ENCODE measurements around the gene DAB2IP.

DAB2IP gene

GRCh38 chr9:121703014-121703734, 51.7 kb downstream of the DAB2IP start:
- DNase-seq (ENCODE audit: low spot score): no peak

GRCh38 chr9:121704281-121704680, 52.8 kb downstream of the DAB2IP start:
- no peak for DNase-seq (ENCODE audit: low spot score)

DNA sequence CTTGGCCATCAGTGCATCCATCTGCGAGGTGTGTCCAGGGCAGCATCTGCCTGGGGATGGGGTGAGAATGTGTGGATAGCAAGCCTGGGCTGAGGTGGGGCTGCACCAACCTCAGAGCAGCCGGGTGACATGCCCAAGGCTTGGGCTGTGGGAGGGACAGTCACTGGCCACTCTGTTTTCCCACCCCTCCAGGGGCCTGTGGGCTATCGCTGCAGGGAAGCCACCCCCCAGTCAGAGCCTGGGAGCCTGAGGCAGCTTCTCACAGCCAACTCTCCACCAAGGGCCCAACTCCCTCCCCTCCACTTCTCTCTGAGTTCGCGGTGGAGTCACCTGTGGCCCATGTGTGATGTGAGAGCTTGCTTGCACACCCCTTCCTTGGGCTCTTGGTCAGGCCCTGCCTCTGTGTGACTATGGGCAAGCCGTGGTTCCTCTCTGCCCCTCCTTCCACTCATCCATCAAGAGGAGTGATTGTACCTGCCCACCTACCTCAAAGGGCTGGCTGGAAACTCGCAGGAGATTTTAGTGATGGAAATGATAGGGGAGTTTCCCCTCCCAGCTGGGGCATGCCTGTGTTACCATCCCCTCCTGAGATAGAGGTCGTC, 54.8 kb downstream of the DAB2IP start:
- DNase-seq (ENCODE audit: low spot score): no peak

DNA sequence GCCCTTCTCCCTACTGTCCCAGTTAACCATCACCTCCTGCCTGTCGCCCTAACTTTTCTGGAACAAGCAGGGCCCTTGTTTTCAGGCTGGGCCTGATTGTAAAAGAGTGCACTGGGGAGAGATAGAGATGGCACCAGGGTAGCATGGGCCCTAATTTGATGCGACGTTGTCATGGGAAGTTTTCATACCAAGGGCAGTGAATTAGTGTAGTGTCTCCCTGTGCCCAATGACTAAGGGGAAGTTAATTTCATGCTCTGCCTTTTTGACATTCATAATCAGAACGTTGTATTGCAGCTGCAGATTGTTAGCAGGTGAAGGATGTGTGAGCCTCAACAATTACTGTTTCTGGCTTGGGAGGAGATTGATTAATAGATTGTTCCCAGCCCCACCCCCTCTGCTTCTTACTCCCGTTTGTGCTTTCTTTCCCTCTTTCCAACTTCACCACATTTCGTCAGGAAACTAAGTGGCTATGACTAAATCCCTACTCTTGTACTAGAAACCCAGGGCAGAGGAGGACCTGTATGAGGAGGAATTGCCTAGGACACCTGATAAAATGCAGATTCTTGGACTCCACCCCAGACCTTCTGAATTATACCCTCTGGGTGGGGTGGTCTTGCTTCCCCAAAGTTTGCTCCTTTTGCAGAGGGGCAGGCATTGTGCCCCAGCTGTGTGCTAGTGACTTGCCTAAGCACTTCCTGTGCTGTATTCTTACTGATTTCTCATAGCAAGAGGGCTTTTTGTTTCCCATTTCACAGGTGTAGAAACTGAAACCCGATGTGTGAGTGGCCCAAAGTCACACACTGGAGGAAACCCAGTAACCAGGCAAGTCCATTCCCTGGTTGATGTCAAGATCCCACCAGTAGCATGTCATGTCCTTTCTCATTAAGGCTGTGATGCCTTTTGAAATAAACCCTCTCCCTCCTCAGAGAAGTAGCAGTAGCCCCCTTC, 56.3 kb downstream of the DAB2IP start:
- no peak for DNase-seq (ENCODE audit: low spot score)

DNA sequence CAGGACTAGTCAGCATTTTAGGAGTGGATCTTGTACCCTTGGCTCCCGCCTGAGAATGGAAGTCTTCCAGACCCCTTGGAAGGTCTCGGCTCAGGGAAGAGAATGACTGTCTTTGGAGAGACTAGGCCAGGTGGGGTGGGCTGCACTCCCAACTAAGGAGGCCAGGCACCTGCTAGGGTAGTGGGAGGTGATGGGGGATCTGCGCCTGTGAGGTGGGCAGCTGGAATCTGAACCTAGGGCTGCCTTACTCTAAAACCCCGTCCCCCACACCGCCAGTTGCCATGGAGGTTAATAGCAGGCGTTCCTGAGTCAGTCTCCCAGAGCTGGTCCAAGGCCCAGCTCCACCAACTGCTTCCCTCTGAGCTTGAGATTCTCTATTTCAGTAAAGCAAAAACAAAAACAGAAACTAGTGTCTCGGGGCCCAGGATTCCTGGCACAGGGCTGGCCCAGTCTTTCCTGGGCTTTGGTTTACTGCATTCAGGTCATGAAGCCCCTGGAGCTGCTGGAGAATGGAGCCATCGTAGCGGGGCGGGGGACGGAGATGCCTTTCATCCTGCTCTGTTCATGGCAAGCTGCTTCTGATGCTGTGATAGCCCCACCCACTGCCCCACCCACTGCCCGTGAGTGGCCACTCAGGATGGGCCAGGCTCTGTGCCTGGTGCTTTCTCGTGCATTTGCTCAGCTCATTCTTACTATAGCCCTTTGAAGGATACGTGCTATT, 57.5 kb downstream of the DAB2IP start:
- no peak for DNase-seq (ENCODE audit: low spot score)

DNA sequence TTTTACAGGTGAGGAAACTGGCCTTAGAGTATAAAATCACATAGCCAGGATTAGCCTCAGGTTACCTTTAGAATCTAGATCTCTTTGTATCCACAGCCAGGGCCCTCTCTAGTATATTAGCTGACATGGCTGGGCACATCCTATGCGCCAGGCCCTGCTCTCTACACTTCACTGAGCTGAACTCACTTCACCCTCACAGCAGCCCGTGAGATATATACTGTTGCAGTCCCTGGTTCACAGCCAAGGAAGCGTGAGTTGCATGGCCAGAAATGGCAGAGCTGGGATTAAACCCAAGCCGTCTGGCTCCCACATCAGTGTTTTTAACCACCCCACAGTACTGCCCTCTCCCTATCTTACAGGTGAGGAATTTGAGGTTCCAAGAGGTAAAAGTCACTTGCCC, 58.4 kb downstream of the DAB2IP start:
- DNase-seq (ENCODE audit: low spot score): no peak

GRCh38 chr9:121711281-121711680, 59.8 kb downstream of the DAB2IP start:
- no peak for DNase-seq (ENCODE audit: low spot score)

GRCh38 chr9:121711797-121712196, 60.4 kb downstream of the DAB2IP start:
- no peak for DNase-seq (ENCODE audit: low spot score)

- DNase-seq (ENCODE audit: low spot score): no peak
Observed at GRCh38 chr9:121713400-121714070, 62.1 kb downstream of the DAB2IP start.

DNA sequence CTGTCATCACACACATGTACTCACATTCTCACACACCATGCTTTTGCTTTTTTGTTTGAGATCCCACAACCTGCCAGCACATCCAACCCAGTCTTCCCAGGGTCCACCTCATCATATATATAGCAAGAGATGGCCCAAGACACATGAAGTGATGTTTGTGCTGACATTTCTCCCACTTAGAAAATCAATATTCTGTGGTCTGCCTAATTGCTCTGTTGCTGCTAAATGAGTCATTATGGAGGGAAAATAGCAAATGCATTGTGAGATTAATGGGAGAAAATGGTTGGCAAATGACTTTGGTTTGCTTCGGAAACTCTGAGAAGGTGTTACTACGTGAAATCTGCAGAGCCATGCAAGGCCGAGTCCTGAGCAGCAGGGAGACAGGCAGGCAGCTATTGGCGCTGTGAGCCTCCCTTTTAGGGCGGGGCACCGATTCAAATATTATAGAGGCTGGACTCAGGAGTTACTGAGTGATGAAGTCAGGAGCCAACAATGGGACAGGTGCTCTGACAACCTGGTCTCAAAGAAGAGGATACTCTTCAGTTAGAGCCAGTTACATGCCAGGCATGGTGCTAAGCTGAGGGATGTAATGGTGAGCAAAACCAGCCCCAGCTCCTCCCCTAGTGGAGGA, 62.8 kb downstream of the DAB2IP start:
- no peak for DNase-seq (ENCODE audit: low spot score)

GRCh38 chr9:121714873-121715272, 63.4 kb downstream of the DAB2IP start:
- no peak for DNase-seq (ENCODE audit: low spot score)

DNA sequence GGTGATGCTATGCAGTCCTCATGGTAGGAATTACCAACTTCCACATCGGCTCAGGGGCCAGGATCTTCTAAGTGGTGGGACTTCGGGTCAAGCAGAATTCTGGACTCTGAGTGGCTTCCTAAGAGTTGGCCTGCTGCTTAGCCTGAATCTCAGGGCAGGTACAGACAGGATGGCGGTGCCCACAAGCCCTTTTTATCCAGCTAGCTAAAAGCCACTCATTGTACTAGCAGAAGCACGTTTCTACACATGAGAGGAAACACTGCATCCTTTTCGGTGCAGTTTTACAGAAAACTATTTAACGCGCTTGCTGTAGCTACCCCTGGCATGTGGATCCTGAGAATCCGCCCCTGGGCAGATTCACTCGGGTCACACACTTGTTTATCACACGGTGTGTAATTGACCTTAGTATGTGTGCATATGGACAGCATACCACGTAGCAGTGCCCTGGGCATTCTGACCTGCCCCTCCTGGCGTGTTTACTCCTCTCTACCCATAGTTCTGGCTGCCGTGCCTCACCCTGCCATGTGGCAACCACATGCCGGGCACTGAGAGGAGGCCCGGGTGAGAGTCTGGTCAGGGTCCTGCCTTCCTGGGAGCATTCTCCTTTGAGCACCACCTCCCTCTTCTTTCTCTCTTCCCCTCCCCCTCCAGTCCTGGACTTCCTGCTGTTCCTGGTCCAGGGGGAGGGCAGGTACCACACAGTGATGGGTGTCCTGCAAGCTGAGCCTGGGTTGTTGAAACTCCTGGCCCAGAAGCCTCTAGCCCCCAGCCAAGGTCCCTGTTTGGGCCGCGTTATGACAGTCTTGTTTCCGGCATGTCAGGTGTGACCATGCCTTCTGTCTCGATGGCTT, 65.9 kb downstream of the DAB2IP start:
- DNase-seq (ENCODE audit: low spot score): no peak

- DNase-seq (ENCODE audit: low spot score): peak; percentile 86
Observed at GRCh38 chr9:121718084-121718483, 66.7 kb downstream of the DAB2IP start.

GRCh38 chr9:121718501-121718900, 67.1 kb downstream of the DAB2IP start:
- DNase-seq (ENCODE audit: low spot score): no peak

DNA sequence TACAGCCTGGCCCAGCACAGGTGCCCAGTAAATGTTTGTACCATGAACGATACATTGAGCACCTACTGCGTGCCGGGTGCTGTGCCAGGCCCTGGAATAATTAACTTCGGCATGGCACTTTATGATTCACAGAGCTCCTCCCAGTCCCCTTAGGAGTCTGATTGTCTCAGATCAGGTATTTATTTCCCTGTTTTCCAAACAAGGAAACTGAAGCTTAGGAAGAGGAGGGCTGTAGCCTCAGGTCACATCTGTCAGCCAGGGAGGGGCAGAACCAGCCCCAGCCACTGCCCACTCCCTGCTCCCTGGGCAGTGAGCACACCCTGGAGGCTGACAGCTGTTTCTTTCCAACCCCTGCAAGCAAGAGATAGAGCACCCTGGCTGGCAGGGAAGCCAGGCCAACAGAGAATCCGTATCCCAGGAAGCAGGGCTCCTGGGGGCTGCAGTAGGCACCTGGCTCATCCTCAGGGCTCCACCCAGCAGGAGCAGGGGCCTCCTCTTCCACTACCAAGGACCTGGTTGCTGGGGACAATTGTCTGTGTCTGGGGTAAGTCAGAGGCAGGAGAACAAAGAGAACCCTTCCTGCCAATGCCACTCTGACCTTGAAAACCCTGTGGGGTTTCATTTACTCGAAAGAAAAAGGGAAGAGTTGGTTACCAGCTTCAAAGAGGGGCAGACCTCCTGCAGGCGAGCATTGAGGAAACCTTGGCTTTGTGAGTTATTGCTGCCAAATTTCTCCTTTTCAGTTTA, 69.0 kb downstream of the DAB2IP start:
- DNase-seq (ENCODE audit: low spot score): no peak

DNA sequence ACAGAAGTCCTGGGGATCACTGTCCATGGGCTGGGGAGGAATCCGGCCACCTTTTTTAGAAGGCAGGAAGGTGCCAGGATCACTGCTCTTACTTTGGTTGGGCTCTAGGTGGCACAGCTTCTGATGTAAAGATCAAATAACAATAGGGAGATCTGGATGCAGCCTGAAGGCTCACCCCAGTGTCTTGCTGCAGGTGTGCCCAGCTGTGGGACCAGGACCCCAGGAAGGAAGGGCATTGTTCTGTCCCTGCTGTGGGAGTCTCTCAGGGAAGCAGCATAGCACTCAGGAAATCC, 69.6 kb downstream of the DAB2IP start:
- DNase-seq (ENCODE audit: low spot score): no peak

- DNase-seq (ENCODE audit: low spot score): peak; percentile 62
Observed at GRCh38 chr9:121721770-121722169, 70.3 kb downstream of the DAB2IP start.

DNA sequence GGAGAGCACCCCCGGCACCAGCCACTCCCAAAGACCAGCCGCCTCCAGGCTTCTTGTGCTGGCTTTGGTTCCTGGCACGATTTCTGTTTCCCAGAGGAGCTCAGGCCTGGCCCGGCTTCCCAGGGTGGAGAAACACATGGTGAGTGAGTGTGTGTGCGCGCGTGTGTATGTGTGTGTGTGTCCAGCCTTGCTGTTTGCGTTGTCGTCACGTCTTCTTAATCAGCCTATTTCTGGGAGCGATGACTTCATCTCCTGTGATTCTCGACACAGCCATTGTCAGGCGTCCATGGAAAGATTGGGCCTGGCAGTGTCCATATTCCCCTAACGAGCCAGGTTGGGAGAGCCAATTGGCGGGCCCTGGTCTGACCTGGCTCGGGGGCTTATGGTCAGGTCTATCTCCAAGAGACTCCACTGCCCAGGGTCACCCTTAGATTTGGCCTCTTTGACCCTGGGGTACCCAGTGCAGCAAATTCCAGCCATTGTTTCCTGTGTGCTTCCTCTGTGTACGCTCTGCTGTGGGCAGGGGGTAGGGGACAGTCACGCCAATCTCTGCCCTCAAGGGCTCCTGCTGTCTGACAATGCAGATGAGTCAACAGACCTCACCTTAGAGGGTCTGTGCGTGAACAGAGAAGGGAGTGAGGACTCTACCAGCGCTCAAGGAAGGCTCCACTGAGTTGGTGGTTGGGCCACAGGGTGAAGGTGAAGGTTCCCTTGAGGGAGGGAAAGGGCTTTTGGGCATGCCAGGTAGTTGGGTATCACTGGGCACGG, 73.8 kb downstream of the DAB2IP start:
- DNase-seq (ENCODE audit: low spot score): peak; percentile 93
